CD4-positive, alpha-beta T cell (primary cell): ENCODE results near the gene PLCB3. TPM values are rescaled to one million over a fixed set of nuclear protein-coding genes. Genes with fewer than 3 reads are reported as not detected.

ENCODE experiments used
- ATAC-seq: fragments of 200-7000 bp; cut with Tn5 transposase; one replicate; pipeline ENCODE4 v1.10.0; 2022; ENCODE audit warnings: mild to moderate bottlenecking; ENCODE audit not compliant: poor library complexity
- CTCF ChIA-PET: fragments of 350-600 bp; sonication (Branson Sonifier 250); formaldehyde crosslinking; loops from one replicate; lab custom pipeline; 2021; ENCODE audit warnings: antibody characterized with exemption, inconsistent platforms; lab: Charles Lee
- POLR2A ChIA-PET: fragments of 350-600 bp; sonication (Branson Sonifier 250); formaldehyde crosslinking; loops from one replicate; lab custom pipeline; 2021; ENCODE audit warnings: antibody characterized with exemption, inconsistent platforms; lab: Charles Lee
- DNase-seq, 14 experiments: peaks; one replicate each; pipeline ENCODE4 v3.0.0-alpha.2; 2013 to 2020; ENCODE audit warnings: mixed read lengths in 2 of 14
- H3K27ac ChIP-seq, 2 donors: one replicate each; pipeline versions ENCODE4 v1.5.1 to v1.7.0; 2013; ENCODE audit warnings: low read length in 2 of 2, low read depth in 1 of 2, mild to moderate bottlenecking in 1 of 2
- H3K27me3 ChIP-seq, 2 experiments: 1 replicate in 1 of 2; 2 replicates in 1 of 2; pipeline versions ENCODE4 v1.6.1 to v1.7.0; 2013; ENCODE audit warnings: low read length in 2 of 2, control low read depth in 1 of 2, mild to moderate bottlenecking in 1 of 2, moderate library complexity in 1 of 2; ENCODE audit not compliant: insufficient read depth in 2 of 2, control insufficient read depth in 1 of 2
- H3K36me3 ChIP-seq: one replicate; pipeline ENCODE4 v1.6.1; 2013; ENCODE audit warnings: low read length, control low read depth; ENCODE audit not compliant: insufficient read depth
- H3K4me1 ChIP-seq: one replicate; pipeline ENCODE4 v1.6.1; 2013; ENCODE audit warnings: low read length, control low read depth; ENCODE audit not compliant: insufficient read depth
- H3K4me3 ChIP-seq: one replicate; pipeline ENCODE4 v1.5.1; 2013; ENCODE audit warnings: mild to moderate bottlenecking, low read length, moderate library complexity
- H3K9me3 ChIP-seq, 2 experiments: 1 replicate in 1 of 2; 2 replicates in 1 of 2; pipeline versions ENCODE4 v1.6.1 to v1.7.0; 2013; ENCODE audit warnings: low read length in 2 of 2, mild to moderate bottlenecking in 2 of 2, control low read depth in 1 of 2, moderate library complexity in 1 of 2; ENCODE audit not compliant: control insufficient read depth in 1 of 2, insufficient read depth in 1 of 2
- H3K27ac Mint-ChIP-seq: one replicate; pipeline ENCODE4 v1.8.0; 2020; ENCODE audit warnings: mixed read lengths
- H3K27me3 Mint-ChIP-seq: one replicate; pipeline ENCODE4 v1.8.0; 2021; ENCODE audit warnings: mixed read lengths
- H3K36me3 Mint-ChIP-seq: one replicate; pipeline ENCODE4 v1.8.0; 2021; ENCODE audit warnings: low read depth, mixed read lengths
- H3K4me1 Mint-ChIP-seq: one replicate; pipeline ENCODE4 v1.8.0; 2021; ENCODE audit warnings: low read depth, mixed read lengths
- H3K4me3 Mint-ChIP-seq: one replicate; pipeline ENCODE4 v1.8.0; 2020; ENCODE audit warnings: mild to moderate bottlenecking, mixed read lengths
- H3K9me3 Mint-ChIP-seq: one replicate; pipeline ENCODE4 v1.8.0; 2020; ENCODE audit warnings: mixed read lengths
- intact Hi-C, 2 experiments: fragments of 100-400 bp; cut with DNase I in 1 of 2; cut with micrococcal nuclease in 1 of 2; formaldehyde crosslinking; loops; one replicate each; pipeline versions ENCODE4 v1.15.1 to v1.9.0; 2023 to 2025; cut with DNase I, micrococcal nuclease
- total RNA-seq, 174 experiments: library from RNA in 2 of 174; stranded (reverse) in 2 of 174; gene quantifications; one replicate each; pipeline ENCODE4 v1.2.3 and lab custom pipeline; 2021 to 2026
- TF ChIP-seq, protein P1 (sequence below): fragments of 200-600 bp; IDR thresholded peaks from one replicate; pipeline ENCODE4 v1.8.0; 2022; ENCODE audit warnings: antibody characterized with exemption, mild to moderate bottlenecking

The PLCB3 gene
- total RNA-seq, 2 experiments from 2014 or later, result 2.5 to 2.7 TPM

- Histone ChIP-seq H3K4me1 (peaks cover 59% of the 10 kb centered on the region), H3K27ac (peak within 1 kb of the TSS; percentile 97 to 100), H3K4me3 (peak within 1 kb of the TSS; percentile 80), H3K9me3 (no peaks in the 10 kb centered on the region), H3K36me3 (peaks cover 22% of the 10 kb centered on the region), H3K27me3 (no peaks in the 10 kb centered on the region)
- ATAC-seq (peak; percentile 66), DNase-seq (peak; percentile 92 to 100 (median 97))
- ChIA-PET CTCF (interaction anchor here (0.9 to 1.9 kb wide), 7 partner anchors 9 to 102 kb away, joined by 3 to 10 read pairs (median 4); partner anchors contain the start of genes NUDT22, PLCB3 and TRPT1), POLR2A (interaction anchor here (0.6 to 5.5 kb wide), 22 partner anchors 9 to 1588 kb away, joined by 3 to 69 read pairs (median 5); partner anchors contain the start of genes BAD, CCDC88B, DNAJC4 and FERMT3)
- Mint-ChIP-seq H3K4me1 (peaks cover 40% of the 10 kb centered on the region), H3K36me3 (peaks cover 32% of the 10 kb centered on the region), H3K27me3 (no peaks in the 10 kb centered on the region), H3K9me3 (no peaks in the 10 kb centered on the region), H3K4me3 (peak within 1 kb of the TSS; percentile 98), H3K27ac (peak within 1 kb of the TSS; percentile 100)
- TF ChIP-seq, protein P1, sequence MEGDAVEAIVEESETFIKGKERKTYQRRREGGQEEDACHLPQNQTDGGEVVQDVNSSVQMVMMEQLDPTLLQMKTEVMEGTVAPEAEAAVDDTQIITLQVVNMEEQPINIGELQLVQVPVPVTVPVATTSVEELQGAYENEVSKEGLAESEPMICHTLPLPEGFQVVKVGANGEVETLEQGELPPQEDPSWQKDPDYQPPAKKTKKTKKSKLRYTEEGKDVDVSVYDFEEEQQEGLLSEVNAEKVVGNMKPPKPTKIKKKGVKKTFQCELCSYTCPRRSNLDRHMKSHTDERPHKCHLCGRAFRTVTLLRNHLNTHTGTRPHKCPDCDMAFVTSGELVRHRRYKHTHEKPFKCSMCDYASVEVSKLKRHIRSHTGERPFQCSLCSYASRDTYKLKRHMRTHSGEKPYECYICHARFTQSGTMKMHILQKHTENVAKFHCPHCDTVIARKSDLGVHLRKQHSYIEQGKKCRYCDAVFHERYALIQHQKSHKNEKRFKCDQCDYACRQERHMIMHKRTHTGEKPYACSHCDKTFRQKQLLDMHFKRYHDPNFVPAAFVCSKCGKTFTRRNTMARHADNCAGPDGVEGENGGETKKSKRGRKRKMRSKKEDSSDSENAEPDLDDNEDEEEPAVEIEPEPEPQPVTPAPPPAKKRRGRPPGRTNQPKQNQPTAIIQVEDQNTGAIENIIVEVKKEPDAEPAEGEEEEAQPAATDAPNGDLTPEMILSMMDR, result no peak
- intact Hi-C loops, result loop anchor here (1.0 to 5.0 kb wide), 7 partner anchors 10 to 64 kb away; partner anchors contain the start of genes DNAJC4 (in 2 of the 2), FERMT3 (in 2 of the 2), GPR137 (in 2 of the 2) and BAD (in 1 of the 2)
Observed at GRCh38 chr11:64240435-64241240, 10.7 kb upstream of the PLCB3 start, which contains the start of gene FKBP2. TSS of gene FKBP2 (plus strand) at chr11:64241095. CDS start at chr11:64242388, 1,293 bp downstream.

GRCh38 chr11:64241241-64241490, 10.2 kb upstream of the PLCB3 start:
- Histone ChIP-seq H3K9me3 (no peaks in the 10 kb centered on the region), H3K27ac (peak overlapping the region; percentile 97 to 100), H3K27me3 (no peaks in the 10 kb centered on the region), H3K36me3 (peaks cover 22% of the 10 kb centered on the region), H3K4me3 (peak overlapping the region; percentile 80), H3K4me1 (peaks cover 59% of the 10 kb centered on the region)
- POLR2A ChIA-PET, result interaction anchor here (0.6 to 5.5 kb wide), 21 partner anchors 9 to 1588 kb away, joined by 3 to 69 read pairs (median 5); partner anchors contain the start of genes BAD, CCDC88B, DNAJC4 and FERMT3
- Mint-ChIP-seq H3K36me3 (peaks cover 34% of the 10 kb centered on the region), H3K4me1 (peaks cover 44% of the 10 kb centered on the region), H3K4me3 (peak overlapping the region; percentile 98), H3K27ac (peak overlapping the region; percentile 100), H3K9me3 (no peaks in the 10 kb centered on the region), H3K27me3 (no peaks in the 10 kb centered on the region)
- peak in 7 of 14 experiments; percentile 99 to 100 (median 100) for DNase-seq
- intact Hi-C loops, result loop anchor here (1.0 to 5.0 kb wide), 7 partner anchors 11 to 64 kb away; partner anchors contain the start of genes DNAJC4 (in 2 of the 2), FERMT3 (in 2 of the 2), GPR137 (in 2 of the 2) and BAD (in 1 of the 2)
- TF ChIP-seq, protein P1, result no peak
- peak; percentile 81 for ATAC-seq
- CTCF ChIA-PET, result interaction anchor here (0.9 to 1.9 kb wide), 5 partner anchors 10 to 63 kb away, joined by 4 to 10 read pairs (median 7); partner anchors contain the start of genes NUDT22, PLCB3 and TRPT1
